KBM-7 (cell line): ENCODE data around the gene PACC1.
A peak's percentile ranks its signal among the peaks of the same experiment; 100 is the strongest.

ENCODE experiments used
- DNase-seq: peaks from one replicate; pipeline ENCODE4 v3.0.0-alpha.2; 2015
- in situ Hi-C: fragments of 300-500 bp; cut with MboI; formaldehyde crosslinking; loops from 2 replicates; pipeline ENCODE4 v1.14.3; 2020; ENCODE audit warnings: low sequenced_read_pairs, low pct_unique_long_range_greater_than_20kb, mixed read lengths

PACC1 gene

GRCh38 chr1:212446333-212446732, 31.6 kb upstream of the PACC1 start:
- no peak for DNase-seq
- in situ Hi-C loops: no loop called here

GRCh38 chr1:212442408-212442807, 27.7 kb upstream of the PACC1 start:
- DNase-seq: no peak
- in situ Hi-C loops: no loop called here

GRCh38 chr1:212440419-212440818, 25.7 kb upstream of the PACC1 start:
- no peak for DNase-seq
- in situ Hi-C loops: no loop called here

GRCh38 chr1:212438831-212439237, 24.1 kb upstream of the PACC1 start:
- in situ Hi-C loops: no loop called here
- peak; percentile 50 for DNase-seq

- DNase-seq: no peak
- in situ Hi-C loops: no loop called here
Observed at GRCh38 chr1:212437179-212437798, 22.6 kb upstream of the PACC1 start.

GRCh38 chr1:212434992-212435391, 20.3 kb upstream of the PACC1 start:
- in situ Hi-C loops: no loop called here
- no peak for DNase-seq

- no peak for DNase-seq
- in situ Hi-C loops: no loop called here
Observed at GRCh38 chr1:212433577-212434462, 19.1 kb upstream of the PACC1 start.

- peak; percentile 74 for DNase-seq
- in situ Hi-C loops: no loop called here
Observed at GRCh38 chr1:212432661-212433576, 18.2 kb upstream of the PACC1 start, which contains the start of gene NENF. Gene NENF (plus strand): TSS chr1:212432920. CDS start chr1:212432944, 24 bp downstream.

GRCh38 chr1:212432272-212432660, 17.6 kb upstream of the PACC1 start:
- in situ Hi-C loops: no loop called here
- DNase-seq: no peak

- in situ Hi-C loops: no loop called here
- no peak for DNase-seq
Observed at GRCh38 chr1:212431644-212432043, 17.0 kb upstream of the PACC1 start.

GRCh38 chr1:212430955-212431394, 16.3 kb upstream of the PACC1 start:
- in situ Hi-C loops: no loop called here
- DNase-seq: no peak

- in situ Hi-C loops: no loop called here
- no peak for DNase-seq
Observed at GRCh38 chr1:212430416-212430815, 15.7 kb upstream of the PACC1 start.

- DNase-seq: no peak
- in situ Hi-C loops: no loop called here
Observed at GRCh38 chr1:212428496-212428895, 13.8 kb upstream of the PACC1 start.

- in situ Hi-C loops: no loop called here
- DNase-seq: no peak
Observed at GRCh38 chr1:212423879-212424278, 9.2 kb upstream of the PACC1 start.

- in situ Hi-C loops: no loop called here
- no peak for DNase-seq
Observed at GRCh38 chr1:212421165-212421564, 6.5 kb upstream of the PACC1 start.

- peak; percentile 67 for DNase-seq
- in situ Hi-C loops: no loop called here
Observed at GRCh38 chr1:212415107-212415841, 588 bp upstream of the PACC1 start.

GRCh38 chr1:212413902-212414327, 771 bp downstream of the PACC1 start:
- DNase-seq: peak; percentile 47
- in situ Hi-C loops: no loop called here

- no peak for DNase-seq
- in situ Hi-C loops: no loop called here
Observed at GRCh38 chr1:212412374-212412773, 2.3 kb downstream of the PACC1 start.
